Measurements from ENCODE around the gene ELF1.
"Not testable (repeated sequence)": the region's sequence is repeated elsewhere in the genome, so short reads cannot be mapped to it uniquely, and the experiment has no call there.

Gene ELF1

GRCh38 chr13:40980461-40980860 is 38.7 kb downstream of the ELF1 start:
- peak in 4 of 6 experiments; percentile 28 to 60 (median 49) for DNase-seq

DNA sequence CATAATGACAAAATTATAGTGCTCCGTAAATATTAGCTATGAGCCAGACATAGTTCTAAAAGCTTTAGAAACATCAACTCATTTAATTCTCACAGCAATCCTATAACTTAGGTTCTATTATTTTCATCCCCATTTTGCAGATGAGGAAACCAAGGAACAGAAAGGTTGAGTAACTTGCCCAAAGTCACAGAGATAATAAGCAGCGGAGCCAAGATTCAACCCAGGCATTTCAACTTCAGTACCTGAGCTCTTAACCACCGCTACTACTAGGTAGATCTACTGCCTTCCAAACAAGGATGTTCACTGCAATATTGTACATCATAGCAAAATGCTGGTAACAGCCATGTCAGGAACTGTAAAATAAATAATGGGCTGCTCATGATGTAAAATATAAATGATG is 39.9 kb downstream of the ELF1 start:
- peak in 2 of 6 experiments; percentile 19 to 35 for DNase-seq

GRCh38 chr13:40978109-40978508 is 41.0 kb downstream of the ELF1 start:
- DNase-seq = not testable (repeated sequence)

GRCh38 chr13:40975441-40975840 is 43.7 kb downstream of the ELF1 start:
- DNase-seq = no peak

DNA sequence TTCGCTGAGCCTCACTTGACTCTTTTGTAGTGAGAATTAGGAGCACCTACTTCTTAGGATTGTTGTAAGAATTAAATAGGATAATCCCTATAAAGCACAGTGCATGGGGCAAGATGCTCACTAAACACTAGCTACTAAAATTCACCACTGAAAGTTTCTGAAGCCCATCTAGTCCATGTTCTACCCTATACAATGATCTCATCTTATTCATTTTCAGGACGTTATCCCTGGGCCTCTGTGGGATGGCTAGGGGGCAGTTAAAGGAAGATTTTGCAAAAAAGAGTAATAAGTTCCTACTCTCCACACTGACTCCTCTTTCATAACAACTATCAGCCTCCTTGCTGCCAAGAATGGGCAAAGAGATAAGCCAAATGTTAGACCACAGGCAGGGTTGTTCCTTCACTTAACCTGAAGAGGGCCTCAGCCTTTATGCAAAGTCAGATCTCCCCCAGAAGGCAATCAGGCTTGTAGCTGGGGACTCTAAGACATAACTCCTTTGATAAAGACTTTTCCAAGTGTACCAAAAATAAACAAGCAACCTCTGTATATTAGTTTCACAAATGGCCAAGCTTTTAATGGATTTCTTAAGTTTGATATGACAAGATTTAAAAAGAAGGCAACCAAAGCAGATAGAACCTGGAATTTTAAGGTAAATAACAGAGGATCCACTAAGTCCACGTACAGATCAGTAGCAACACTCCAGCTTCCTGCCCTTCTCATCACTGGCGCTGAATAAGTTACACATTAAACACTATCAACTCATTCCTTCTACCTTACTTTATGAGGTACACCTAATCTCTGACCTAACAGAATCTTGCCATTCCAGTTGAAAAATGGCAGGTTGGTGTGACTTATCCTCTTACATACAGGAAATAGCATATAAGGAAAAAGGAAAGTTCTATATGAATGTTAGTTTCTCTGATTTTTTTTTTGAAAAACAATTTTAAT is 44.4 kb downstream of the ELF1 start:
- DNase-seq = peak in 3 of 6 experiments; percentile 37 to 48 (median 41)

GRCh38 chr13:40973409-40973808 is 45.7 kb downstream of the ELF1 start:
- no peak for DNase-seq

- no peak for DNase-seq
Measured at GRCh38 chr13:40971321-40971720, 47.8 kb downstream of the ELF1 start.

DNA sequence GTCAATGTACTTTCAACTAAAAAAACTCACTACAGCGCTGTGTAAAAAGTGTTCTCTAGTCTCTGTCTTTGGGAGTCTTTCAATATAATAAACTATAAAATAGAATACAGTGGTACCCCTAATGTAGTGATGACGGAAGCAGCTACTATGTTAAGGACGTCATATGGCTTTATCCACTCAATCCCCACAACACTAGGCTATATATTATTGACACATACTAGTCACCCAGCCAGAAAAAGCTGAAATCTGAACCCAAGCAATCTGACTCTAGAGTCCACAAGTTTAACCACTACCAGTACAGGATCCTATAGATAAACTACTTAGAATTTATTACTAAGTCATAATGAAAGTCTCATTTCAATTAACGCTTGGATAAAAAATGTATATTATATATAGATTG is 48.3 kb downstream of the ELF1 start:
- DNase-seq = no peak

DNA sequence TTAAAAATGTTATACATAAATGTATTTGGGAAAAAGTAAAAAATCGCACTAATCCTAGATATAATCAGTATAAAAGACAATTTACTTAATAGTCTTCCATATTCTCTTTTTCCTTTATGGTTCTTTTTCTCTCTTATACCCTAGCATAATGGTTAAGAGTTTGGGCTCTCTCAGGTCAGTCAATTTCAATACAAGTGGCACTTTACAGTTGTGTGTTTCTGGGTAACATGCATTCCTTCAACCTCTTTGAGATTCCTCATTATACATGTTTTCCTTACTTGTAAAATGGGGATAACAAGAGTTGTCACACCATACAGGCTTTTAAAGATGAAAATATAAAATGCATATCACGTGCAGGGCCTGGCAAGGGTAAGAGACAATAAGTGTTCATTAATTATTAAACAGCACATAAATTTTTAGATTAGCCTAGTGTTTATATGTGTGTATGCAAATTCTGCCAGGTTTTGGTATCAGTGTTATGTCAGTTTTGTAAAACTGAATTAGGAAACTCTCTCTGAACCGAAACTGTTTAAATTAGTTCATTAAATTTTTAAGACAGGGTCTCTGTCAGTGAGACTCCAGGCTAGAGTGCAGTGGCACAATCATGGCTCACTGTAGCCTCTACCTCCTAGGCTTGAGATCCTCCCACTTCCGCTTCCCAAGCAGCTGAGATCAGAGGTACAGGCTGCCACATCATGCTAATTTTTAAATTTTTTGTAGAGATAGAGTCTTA is 49.8 kb downstream of the ELF1 start:
- peak in 2 of 6 experiments; percentile 16 to 19 for DNase-seq

DNA sequence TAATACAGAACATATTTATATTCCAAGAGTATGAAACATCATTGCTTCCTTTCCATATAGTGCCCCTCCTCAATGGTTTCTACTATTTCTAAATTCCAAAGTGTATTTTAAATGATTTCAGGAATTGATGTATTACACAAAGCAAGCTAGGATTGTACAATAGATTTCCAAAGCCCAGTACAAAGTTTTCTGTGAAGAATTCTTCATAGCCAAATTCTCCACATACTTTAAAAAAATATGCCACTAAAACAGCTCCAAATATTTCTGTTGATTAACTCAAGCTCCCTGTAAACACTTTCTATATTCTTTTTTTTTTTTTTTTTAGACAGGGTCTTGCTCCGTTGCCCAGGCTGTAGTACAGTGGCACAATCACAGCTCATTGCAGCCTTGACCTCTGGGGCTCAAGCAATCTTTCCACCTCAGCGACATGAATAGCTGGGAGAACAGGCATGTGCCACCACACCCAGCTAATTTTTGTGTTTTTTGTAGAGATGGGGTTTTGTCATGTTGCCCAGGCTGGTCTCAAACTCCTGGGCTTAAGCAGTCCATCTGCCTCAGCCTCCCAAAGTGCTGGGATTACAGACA is 50.6 kb downstream of the ELF1 start:
- DNase-seq = no peak

- no peak for DNase-seq
Measured at GRCh38 chr13:40966298-40966697, 52.8 kb downstream of the ELF1 start.

GRCh38 chr13:40963927-40964326 is 55.2 kb downstream of the ELF1 start:
- no peak for DNase-seq

- DNase-seq = no peak
Measured at GRCh38 chr13:40961826-40962225, 57.3 kb downstream of the ELF1 start.

DNA sequence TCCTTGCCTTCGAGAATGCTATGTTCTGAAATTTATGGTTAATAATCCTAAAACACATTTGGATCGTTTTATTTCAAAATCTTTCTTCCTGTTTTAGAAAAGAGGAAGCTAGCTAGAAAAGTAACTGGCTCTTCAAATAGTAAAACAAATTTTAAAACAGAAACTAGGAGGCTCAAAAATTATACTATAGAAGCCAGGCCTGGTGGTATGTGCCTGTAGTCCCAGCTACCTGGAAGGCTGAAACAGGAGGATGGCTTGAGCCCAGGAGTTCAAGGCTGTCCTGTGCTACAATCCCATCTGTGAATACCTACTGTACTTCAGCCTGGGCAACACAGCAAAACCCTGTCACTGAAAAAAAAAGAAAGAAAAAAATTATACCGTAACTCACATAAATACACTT is 57.9 kb downstream of the ELF1 start:
- no peak for DNase-seq

- DNase-seq = no peak
Measured at GRCh38 chr13:40960716-40961115, 58.4 kb downstream of the ELF1 start.

- no peak for DNase-seq
Measured at GRCh38 chr13:40958655-40959054, 60.5 kb downstream of the ELF1 start.

GRCh38 chr13:40946485-40946884 is 72.6 kb downstream of the ELF1 start:
- no peak for DNase-seq

GRCh38 chr13:40943073-40943472 is 76.0 kb downstream of the ELF1 start:
- DNase-seq = no peak

DNA sequence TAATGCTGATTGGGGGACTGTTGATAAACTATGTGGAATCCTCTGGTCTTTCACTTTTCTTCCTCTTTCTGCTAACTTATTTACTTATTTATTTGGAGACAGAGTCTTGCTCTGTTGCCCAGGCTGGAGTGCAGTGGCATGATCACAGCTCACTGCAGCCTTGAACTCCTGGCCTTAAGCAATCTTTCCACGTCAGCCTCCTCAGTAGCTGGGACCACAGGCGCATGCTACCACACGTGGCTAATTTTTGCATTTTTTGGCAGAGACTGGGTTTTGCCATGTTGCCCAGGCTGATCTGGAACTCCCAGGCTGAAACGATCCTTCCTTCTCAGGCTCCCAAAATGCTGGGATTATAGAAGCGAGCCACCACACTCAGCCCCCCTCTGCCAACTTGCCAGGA is 77.5 kb downstream of the ELF1 start:
- no peak for DNase-seq

GRCh38 chr13:40940841-40941240 is 78.3 kb downstream of the ELF1 start:
- no peak for DNase-seq

- DNase-seq = peak in 1 of 6 experiments; percentile 3
Measured at GRCh38 chr13:40933508-40934204, 85.5 kb downstream of the ELF1 start.

DNA sequence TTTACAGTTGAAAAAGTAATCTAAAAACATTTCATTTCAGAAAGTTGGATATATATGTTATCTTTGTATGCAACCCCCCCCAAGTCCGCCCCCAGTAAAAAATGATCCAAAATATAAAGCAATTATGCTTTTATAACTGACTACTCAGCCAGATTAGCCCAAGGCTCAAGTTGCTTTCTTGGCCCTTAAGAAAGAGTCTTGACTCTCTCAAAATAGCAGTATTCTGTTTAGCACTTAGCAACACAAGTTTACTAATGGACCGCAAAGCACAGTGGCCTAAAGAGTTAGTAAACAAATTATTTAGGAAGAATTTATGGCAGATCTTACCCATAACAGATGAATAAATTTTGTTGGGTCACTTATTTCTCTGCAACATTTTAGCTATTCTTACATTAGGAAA is 86.9 kb downstream of the ELF1 start:
- no peak for DNase-seq

- DNase-seq = no peak
Measured at GRCh38 chr13:40931719-40932118, 87.4 kb downstream of the ELF1 start.
